Stimulated activated CD8-positive, alpha-beta memory T cell treated with anti-CD3 and anti-CD28 coated beads, Interleukin-4, amount 100 ng/mL, for 24 hours (primary cell): ENCODE measurements around the gene BCL7A.

Experiments used
- DNase-seq: peaks from one replicate; pipeline ENCODE4 v3.0.0-alpha.2; 2020; ENCODE audit warnings: low read depth

BCL7A gene

DNA sequence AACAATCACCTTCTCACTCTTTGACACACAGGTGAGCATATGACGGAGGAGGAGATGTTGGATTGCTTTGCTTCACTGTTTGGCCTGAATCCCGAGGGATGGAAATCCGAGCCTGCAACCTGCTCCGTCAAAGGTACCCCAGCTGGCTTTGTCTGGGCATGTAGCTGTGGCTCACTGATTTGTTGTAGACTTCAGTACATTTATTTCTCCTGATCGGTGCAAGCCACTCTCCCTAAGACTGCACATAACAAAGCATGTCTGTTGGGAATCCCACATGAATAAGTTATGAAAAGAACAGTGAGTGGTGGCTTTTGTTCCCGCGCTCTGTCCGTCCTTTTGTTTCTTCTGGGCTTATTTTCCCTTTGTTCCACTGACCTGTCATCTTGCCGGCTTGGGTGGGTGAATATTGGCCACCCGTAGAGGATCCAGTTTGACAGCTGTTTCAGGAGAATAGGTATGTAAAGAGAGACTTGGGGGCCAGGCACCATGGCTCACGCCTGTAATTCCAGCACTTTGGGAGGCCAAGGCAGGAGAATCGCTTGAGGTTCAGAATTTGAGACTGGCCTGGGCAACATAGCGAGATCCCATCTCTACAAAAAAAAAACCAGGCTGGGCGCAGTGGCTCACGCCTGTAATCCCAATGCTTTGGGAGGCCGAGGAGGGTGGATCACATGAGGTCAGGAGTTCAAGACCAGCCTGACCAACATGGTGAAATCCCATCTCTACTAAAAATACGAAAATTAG, 20.0 kb upstream of the BCL7A start:
- no peak for DNase-seq

DNA sequence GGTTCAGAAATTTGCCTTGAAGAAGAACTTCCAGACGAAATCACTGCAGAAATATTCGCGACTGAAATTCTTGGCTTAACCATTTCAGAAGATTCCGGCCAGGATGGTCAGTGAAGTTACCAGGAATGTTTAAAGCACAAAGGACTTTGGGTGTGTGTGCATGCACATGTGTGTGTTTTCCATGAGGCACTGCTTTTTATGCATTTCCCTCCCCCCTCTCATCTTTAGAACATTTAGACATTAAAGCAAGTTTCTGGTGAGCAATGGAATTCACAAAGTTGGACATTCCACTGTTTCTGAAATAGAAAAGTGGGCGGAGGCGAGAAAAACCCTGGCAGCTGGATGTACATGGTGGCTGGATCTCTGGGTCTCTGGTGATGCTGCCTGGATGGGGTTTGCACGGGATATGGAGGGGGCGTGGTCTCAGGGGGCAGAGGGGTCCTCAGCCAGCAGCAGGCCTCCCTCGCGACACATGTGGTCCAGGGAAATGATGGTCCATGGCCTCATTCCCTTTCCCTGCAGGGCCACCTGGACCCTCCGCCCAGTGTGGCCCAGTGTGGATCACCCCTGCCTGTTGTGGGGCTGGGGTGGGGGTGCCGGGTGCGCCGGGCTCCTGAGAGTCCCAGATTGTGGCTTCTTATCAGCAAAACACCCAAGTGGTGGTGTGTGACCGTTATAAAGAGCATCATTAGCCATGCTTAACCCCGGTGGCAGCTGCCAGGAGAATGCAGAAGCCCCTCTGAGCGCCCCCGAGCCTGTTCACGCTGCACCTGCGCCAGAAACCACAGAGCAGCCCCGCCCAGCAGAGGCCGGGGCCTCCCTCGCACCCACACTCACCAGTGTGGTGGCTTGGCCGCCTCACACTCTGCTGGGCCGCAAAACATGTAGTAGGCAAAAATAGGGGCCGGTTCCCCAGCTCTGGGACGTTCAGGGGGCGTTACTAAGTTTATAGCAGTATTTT, 17.8 kb upstream of the BCL7A start:
- DNase-seq, result no peak

DNA sequence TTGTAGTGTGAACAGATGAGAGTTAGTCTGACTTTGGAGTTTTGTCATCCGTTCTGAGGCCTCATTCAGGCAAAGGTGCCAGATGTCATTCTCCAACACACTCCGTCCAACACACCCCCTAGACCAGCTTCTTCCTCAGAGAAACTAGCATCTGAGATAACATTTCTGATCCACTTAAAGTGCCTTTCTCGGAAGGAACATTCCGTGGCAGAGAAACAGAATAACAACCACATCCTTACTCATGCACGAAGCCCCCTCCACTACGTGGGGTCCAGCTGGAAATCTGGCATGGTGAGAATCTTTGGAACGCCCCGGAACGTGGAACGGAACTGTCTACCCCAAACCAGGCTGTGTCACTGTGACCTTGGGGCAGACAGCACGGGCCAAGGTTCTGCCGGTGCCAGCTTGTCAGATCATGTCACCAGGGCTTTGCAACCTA, 17.0 kb upstream of the BCL7A start:
- no peak for DNase-seq

DNA sequence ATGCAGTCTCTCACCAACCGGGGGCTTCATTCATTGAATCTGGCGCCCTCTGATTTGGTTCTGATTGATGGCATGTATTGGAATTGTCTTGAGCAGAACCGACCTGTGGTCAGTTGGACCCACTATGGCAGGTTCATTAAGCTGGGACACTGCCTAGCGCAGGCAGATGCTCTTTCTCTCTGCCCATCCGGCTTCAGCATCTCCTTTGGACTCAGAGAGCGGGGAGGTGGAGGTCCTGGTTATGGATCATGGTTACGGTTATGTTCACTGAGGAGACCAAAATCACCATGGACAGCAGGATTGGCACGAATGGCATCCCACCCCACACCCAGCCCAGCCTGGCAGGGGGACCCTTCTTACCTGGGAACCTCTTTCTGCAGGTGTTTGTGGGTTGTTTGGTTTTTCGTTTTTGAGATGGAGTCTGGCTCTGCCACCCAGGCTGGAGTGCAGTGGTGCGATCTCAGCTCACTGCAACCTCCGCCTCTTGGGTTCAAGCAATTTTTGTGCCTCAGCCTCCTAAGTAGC, 16.4 kb upstream of the BCL7A start:
- DNase-seq, result no peak

DNA sequence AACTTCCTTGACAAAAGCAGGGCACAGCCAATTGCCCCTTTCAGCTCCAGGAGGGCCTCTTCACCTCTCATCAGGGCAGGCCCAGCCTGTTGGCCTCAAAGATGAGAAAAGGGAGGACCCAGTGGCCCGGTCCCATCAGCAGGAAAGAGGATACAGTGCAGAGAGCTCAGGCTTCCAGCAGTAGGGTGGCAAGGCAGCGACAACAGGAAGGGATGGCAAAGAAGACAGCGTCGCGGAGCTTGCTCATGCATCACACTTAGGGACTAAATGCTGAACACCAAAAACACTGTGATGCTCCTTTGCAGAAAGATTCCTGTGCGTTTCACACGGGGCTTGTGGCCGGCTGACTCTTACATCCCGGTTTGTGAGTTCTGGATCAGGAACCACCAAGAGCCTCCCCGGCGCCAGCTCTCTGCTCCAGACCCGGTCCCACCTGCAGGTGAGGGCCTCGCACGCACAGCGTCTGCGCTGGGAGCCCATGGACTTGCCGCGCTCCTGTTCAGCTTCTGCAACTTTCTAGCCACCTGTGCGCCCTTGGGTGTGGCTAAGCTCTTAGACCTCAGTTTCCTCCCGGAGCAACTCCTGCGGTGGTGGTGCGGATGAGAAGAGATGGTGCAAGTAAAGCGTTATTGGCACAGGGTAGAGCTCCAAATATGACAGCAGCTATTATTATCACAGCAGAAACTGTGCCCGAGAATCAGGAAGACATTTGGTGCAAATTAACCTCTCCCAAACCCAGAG, 15.3 kb upstream of the BCL7A start:
- DNase-seq, result no peak

DNA sequence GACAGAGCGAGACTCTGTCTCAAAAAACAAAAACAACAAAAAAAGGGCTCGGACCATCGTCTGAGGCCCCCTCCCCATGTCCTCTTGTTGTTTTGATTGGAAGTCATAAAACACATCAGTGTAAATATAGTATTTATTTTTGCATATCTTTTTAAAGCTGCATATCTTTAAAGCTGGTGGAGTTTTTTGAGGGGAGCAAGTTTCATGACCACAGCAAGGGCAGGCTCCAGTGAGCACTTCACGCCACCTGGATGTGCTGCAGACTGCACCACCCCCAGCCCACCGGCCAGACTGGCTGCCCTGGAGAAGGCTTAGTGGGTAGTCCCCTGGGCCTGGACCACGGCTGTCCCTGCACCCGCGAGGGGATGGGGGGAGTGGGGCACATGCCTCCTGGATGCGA, 11.9 kb upstream of the BCL7A start:
- no peak for DNase-seq

DNA sequence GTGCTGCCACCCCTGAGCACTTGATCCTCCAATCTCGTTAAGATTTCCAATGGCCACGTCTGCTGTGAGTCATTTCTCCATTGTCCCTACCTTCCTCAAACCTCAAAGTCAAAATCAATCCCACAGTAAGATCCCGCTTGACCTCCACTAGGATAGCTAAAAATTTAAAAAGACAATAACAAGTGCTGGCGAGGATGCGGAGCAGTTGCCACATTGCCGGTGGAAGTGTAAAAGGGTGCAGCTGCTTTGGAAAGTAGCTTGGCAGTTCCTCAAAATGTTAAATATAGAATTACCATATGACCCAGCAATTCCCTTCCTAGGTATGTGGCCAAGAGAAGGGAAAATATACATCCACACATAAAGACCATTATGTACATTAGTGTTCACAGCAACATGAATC, 9.5 kb upstream of the BCL7A start:
- no peak for DNase-seq

DNA sequence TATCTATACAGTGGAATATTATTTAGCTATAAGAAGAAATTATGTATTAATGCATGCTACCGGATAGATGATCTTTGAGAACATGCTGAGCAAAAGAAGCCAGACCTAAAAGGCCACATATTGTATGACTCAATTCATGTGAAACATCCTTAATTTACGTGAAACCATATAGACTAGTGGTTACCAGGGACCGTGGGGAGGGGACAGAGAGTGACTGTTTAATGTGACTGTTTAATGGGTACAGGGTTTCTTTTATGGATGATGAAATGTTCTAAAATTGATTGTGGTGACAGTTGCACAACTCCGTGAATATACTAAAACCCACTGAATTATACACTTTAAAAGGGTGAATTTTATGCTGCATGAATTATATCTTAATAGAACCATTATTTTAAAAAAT, 8.5 kb upstream of the BCL7A start:
- DNase-seq, result no peak

DNA sequence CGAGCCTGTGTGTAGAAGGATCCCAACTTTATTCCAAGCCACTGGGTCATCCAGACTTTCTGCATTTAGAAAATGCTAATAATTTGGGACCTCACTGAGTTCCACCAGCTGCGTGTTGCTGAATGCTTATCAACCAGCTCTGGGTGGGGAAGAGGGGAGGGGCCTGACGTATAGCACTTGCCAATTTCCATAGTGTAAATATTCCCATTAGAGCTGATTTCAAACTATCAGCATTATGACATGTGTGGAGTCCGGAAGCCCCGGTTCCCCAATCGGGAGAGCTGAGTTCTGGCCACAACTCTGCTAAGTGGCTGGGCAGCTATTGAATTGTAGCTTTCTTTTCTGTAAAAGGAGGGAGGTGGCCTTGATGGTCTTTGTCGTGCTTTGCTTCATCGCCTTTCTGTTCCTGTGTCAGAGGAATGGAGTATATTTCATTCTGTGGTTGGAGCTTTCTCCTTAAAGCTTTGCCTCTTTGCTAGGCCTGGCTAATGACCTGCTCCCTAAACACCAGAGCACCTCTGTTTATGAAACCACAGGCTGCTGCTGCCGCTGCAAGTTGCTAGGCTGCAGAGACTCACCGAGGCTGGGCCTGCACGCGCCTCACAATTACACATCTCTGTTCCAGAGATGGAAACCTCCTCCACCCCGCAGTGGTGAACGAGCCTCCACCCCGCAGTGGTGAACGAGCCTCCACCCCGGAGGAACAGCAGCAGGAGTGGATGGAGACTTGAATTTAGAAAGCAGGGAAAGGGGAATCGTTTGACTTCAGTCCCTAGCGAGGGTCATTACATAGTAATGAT, 7.7 kb upstream of the BCL7A start:
- no peak for DNase-seq

DNA sequence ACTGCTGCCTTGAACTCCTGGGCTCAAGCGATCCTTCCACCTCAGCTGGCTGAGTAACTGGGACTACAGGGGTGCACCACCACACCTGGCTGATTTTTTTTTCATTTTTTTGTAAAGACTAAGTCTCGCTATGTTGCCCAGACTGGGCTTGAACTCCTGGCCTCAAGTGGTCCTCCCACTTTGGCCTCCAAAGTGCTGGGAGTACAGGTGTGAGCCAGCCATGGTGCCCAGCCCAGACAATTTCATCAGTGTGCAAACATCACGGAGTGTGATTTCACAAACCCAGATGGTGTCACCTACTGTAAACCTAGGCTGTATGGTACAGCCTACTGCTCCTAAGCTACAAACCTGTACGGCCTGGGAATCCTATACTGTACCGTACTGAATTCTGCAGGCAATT, 6.9 kb upstream of the BCL7A start:
- no peak for DNase-seq

DNA sequence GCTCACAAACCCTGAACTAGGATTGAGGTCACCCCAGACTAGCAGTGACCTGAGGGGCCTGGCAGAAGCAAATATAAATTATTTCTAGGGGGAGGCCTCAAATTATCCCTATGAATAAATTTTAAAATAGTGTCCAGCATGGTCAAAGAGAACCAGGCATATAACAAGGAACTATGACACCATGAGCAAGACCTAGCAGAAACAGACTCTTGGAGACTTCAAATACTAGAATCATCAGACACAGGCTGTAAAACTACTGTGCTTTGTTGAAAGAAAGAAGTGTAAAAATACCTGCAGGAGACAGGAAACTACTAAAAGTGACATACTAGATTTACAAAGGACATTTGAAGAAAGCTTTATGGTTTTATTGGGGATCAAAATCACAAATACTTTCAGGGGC, 3.2 kb upstream of the BCL7A start:
- DNase-seq, result no peak

DNA sequence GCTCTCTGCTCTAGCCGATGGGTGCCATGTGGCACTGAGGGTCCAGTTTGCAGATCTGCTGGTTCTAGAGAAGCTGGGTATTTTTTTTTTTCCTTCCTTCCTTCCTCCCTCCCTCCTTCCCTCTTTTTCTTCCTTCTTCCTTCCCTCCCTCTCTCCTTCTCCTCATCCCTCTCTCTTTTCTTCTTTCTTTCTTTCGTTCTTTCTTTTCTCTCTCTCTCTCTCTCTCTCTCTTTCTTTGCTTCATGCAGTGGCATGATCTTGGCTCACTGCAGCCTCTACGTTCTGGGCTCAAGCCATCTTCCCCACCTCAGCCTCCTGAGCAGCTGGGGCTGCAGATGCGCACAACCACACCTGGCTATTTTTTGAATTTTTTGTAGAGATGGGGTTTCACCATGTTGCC, 2.7 kb upstream of the BCL7A start:
- no peak for DNase-seq

DNA sequence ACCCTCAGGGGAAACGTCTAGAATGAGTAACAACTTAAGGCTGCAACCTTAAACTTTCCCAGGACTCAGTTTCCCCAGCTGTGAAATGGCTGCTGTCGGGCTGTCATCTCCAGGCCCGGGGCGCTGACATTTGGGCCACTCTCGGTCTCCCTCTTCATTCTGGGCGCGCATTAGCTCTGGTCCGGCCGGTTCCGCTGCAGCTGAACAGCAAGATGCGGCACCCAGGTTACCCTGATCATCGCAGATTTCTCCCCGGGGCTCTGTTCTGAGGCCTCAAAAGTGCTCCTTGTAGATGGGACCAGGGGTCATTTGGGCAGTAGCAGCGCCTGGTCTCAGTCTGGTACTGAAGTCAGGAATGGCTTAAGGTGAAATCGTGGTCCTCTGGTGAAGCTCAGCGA, 890 bp upstream of the BCL7A start:
- no peak for DNase-seq

DNA sequence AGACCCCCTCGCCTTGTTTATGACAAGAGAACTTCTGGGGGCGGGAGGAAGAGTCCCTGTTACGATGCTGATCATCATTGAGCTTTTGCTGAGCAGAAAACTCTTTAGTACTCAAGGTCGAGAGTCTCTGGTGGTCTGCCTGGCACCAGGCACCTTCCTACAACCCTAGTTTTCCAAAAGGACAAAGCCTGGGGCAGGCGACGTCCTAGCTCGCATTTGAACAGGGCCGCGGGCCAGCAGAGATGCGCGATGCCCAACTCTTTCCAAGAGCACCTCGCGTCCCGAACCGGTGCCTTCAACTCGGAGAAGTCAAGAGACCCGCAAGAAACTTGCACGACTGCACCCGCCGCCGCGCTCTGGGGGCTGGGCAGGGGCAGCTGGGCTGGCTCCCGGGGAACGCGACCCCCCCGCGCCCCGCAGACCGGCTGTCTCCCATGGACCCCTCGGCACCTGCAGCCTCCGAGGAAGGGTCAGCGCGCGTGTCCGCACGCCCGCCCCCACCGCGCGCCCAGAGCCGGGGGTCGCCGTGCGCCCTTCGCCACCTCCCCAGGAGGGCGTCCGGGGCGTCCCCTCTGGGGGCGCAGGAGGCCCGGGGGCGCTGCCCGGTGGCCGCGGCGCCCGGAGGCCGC, 377 bp upstream of the BCL7A start:
- no peak for DNase-seq

DNA sequence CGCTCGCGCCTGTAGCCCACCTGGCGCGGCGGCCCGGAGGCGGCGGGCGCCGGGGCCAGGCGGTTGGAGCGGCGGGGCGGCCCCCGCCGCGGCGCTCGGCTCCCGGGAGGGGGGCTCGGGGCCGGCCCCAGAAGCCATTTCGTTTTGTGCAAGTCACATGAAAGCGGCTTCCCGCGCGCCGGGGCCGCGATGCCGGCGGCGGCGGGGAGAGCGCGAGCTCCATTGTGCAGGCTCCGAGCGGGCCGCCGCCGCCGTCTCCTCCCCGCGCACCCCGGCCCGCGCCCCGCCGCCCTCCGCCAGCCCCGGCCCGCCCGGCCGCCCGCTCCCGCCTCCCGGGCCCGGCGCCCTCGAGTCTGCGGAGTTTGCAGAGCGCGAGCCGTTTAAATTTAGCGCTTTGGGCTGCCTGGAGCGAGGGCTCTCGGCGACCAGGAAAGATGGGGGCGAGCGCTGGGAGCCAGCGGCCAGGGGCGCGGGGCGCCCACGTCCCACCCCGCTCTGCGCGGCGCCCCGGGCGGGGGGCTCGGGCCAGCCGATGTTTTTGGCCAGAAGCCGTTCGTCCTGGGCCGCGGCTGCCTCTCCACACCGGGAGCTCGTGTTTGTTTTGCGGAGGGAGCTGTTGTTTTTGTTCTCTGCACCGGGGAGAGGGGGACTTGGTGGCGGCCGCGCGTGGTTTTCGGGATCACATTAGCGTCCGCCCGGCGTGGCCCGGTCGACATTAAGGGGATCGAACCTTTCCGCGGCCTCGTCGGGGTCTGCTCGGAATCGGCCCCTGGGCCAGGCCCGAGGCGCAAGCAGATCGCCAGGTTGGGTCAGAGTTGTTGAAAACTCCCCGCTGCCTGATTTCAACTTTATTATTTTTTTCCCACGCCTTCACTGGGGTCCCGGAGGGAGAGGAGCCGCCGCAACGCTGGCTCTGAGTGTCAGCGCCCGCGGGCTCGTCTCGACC, 982 bp downstream of the BCL7A start:
- no peak for DNase-seq

DNA sequence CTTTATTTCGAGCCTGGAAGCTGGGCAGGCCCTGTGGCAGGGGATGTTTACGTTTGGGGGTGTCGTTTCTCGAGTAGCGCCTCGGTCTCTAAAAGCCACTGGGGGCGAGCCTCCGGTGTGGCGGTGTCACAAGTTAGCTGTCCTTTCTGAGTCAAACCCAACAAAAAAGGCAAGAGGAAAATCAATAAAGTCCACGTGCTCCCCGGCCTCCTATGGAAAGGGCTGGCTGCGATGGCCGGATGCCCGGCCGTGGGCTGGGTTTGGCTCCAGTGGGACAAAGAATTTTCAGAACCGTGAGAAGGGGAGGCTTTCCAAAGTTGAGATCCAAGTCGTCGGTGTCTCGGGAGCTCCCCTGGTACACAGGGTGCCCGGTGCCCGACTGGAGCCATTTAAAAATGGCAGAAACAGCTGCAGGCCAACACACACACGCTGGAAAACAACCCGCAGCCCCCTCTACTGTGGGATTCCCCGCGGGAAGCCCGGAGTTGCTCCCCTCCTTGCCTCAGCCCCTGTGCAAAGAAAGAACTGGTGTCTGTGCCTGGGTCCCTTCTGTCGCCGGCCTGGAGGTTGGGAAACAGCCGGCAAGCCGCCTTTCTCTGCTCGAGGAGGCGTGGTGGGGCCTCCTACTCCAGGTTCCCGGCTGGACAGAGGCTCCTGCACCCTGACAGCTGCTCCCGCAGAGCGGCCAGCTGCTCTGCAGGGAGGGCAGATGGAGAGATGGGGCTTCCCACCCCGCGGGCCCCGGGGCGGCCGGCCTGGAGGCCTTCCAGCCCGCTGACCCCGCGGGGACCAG, 1.9 kb downstream of the BCL7A start:
- no peak for DNase-seq

DNA sequence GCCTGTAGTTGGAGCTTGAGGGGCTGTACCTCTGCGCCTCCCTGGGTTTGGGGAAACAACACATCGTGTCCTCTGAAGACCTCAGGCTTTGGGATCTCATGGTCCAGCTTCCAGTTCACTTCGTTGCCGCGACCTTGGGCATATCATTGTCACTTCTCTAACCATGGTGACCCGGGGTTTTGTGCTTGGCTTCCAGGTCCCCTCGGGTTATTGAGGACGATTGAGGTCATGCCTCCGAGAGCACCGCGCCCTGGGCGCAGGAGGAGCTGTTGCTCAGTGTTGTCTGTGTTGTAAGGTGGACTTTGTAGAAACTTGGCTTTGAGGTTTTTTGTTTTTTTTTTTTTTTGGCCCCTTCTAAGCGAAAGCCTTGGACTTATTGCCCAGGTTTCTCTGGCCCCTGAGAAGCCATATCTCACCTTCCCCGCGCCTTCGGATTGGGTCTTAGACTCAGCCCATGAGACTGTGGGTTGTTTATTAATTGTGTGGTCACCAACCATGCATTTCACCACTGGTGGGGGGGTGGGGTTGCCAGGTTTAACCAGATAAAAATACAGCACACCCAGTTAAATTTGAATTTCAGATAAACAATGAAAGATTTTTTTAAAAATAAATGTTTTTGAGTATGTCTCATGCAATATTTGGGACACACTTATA, 2.6 kb downstream of the BCL7A start:
- no peak for DNase-seq

DNA sequence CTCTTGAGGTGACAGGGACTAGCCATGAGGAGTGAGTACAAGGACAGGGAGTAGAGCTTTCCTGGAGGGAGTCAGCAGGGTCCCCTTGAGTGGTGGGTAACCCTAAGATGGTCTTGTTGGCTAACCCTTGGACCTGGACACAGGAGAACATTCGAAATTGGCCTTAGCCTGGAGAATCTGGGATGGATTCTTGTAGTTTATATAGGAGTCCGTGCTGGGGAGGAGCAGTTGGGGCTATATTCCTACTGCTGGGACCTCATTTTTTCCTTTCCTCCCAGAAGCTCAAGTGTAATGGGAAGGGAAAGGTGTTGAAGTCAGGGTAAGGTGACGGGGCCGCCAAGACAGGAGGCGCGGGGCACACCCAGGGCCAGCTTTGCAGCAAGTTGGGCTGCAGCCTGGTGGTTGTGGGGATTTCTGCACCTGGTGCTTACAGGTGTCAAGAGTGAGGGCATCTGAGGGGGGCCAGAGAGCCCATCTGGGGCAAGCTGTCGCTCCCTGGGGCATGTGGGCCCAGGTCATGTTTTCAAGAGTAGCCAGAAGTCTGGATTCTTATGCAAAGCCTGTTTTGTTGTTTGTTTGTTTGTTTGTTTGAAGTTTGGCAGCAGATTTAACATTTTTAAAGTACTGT, 5.1 kb downstream of the BCL7A start:
- DNase-seq, result no peak
